ENCODE results near the gene ALLC.

Gene ALLC

GRCh38 chr2:3680548-3681345, 22.7 kb downstream of the ALLC start:
- DNase-seq, result no peak

- no peak for DNase-seq
Measured at GRCh38 chr2:3681625-3682024, 23.6 kb downstream of the ALLC start.

GRCh38 chr2:3682811-3683210, 24.8 kb downstream of the ALLC start:
- no peak for DNase-seq

- no peak for DNase-seq
Measured at GRCh38 chr2:3683748-3684454, 25.9 kb downstream of the ALLC start.

- DNase-seq, result no peak
Measured at GRCh38 chr2:3689998-3690748, 32.2 kb downstream of the ALLC start.

GRCh38 chr2:3692375-3692774, 34.4 kb downstream of the ALLC start:
- peak; percentile 54 for DNase-seq

GRCh38 chr2:3696545-3696944, 38.5 kb downstream of the ALLC start:
- no peak for DNase-seq

GRCh38 chr2:3701071-3701470, 43.1 kb downstream of the ALLC start:
- DNase-seq, result no peak

- DNase-seq, result no peak
Measured at GRCh38 chr2:3703236-3703756, 45.3 kb downstream of the ALLC start, which contains the start of gene DCDC2C. Gene DCDC2C, plus strand, starts transcription at chr2:3703575. Its CDS starts 177 bp downstream, at chr2:3703752.

GRCh38 chr2:3703757-3704355, 45.9 kb downstream of the ALLC start:
- DNase-seq, result no peak

- no peak for DNase-seq
Measured at GRCh38 chr2:3704692-3705091, 46.7 kb downstream of the ALLC start.

- DNase-seq, result no peak
Measured at GRCh38 chr2:3705782-3706181, 47.8 kb downstream of the ALLC start.

- no peak for DNase-seq
Measured at GRCh38 chr2:3706892-3707291, 48.9 kb downstream of the ALLC start.

GRCh38 chr2:3708576-3708975, 50.6 kb downstream of the ALLC start:
- DNase-seq, result no peak

- no peak for DNase-seq
Measured at GRCh38 chr2:3709225-3709624, 51.2 kb downstream of the ALLC start.

- peak; percentile 73 for DNase-seq
Measured at GRCh38 chr2:3712424-3712823, 54.4 kb downstream of the ALLC start.

GRCh38 chr2:3712831-3713503, 55.0 kb downstream of the ALLC start:
- peak; percentile 26 for DNase-seq

- DNase-seq, result no peak
Measured at GRCh38 chr2:3718679-3719078, 60.7 kb downstream of the ALLC start.

GRCh38 chr2:3725002-3725401, 67.0 kb downstream of the ALLC start:
- DNase-seq, result no peak

GRCh38 chr2:3725458-3726250, 67.7 kb downstream of the ALLC start:
- no peak for DNase-seq

- DNase-seq, result no peak
Measured at GRCh38 chr2:3726511-3726910, 68.5 kb downstream of the ALLC start.
